ENCODE data around the gene TIMM23. TPM values are rescaled to one million over a fixed set of nuclear protein-coding genes. Genes with fewer than 3 reads are reported as not detected.
"Not testable (repeated sequence)": the region's sequence is repeated elsewhere in the genome, so short reads cannot be mapped to it uniquely, and the experiment has no call there.

The TIMM23 gene
- total and polyA plus RNA-seq, 10 donors: 29.9 to 56.2 (median 38.1) TPM

DNA sequence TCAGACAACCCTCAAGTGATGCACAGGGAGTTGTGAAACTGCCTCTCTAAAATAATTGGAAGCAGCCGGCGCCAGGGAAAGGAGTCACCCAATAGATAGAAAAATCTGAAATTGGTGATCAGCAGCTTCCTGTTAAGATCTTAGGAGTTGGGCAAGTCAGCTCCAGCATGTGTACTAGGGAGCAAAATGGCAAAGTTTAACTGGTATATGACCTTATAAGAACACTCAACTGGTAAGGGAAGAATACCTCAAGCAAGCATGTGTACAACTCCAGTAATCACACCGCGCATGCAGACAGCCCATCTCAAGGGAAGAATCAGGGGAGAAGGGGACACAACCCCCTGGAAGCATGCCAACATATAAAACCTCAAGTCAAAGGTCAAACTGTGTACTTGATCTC lies 17.9 kb upstream of the TIMM23 start:
- DNase-seq; intact Hi-C loops (cut with DNase I; ENCODE audit: low total_unique reads); H3K4me1 ChIP-seq; H3K4me3 ChIP-seq; H3K27ac ChIP-seq; H3K9me3 ChIP-seq; H3K27me3 ChIP-seq (replicated peaks in 1 of 7): not testable (repeated sequence)
- WGBS, 5 donors: 83 to 88% (median 85%) methylated on average over 3 to 4 of the region's 4 CpGs
- peaks cover 0 to 62% (median 4%) of the 10 kb centered on the region in 6 donors for H3K36me3 ChIP-seq

DNA sequence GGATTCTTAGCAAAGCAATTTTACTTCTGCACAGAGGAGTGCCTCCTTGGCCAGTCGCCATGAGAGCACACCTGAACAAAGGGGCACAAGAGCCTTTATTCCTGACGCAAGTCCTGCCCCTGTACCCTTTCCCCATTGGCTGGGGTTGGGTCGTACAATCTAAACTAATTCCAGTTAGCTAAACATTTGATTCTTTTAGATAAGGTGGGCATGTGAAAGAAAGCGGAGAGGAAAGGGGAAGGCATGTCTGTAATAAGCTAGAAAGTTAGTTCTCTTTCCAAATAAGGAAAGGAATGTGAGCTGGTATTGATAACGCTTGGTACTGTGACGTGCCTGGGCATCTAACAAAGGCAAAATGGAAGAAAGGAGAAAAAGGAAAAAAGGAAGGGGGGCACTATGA lies 15.7 kb upstream of the TIMM23 start:
- H3K4me1 ChIP-seq; DNase-seq; H3K4me3 ChIP-seq; H3K27ac ChIP-seq; H3K9me3 ChIP-seq; intact Hi-C loops (cut with DNase I; ENCODE audit: low total_unique reads); H3K27me3 ChIP-seq (replicated peaks in 1 of 7): not testable (repeated sequence)
- WGBS, 5 donors: 91 to 98% (median 98%) methylated on average over 3 to 5 of the region's 6 CpGs
- peaks cover 0 to 45% (median 4%) of the 10 kb centered on the region in 6 donors for H3K36me3 ChIP-seq

DNA sequence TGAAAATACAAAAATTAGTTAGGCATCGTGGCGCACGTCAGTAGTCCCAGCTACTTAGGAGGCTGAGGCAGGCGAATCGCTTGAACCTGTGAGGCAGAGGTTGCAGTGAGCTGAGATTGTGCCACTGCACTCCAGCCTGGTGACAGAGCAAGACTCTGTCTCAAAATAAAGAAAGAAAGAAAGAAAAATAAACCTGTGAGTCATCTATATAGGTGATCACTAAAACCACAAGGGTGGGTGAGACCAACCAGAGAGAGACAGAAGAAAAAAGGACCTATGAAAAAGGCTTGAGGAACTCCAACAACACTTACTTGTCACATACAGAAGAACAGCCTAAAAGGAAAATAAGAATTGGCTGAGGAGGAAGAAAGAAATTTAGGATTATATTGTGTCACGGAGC lies 14.4 kb upstream of the TIMM23 start:
- H3K9me3 ChIP-seq; DNase-seq; H3K27ac ChIP-seq; H3K27me3 ChIP-seq (replicated peaks in 1 of 7); H3K4me1 ChIP-seq; intact Hi-C loops (cut with DNase I; ENCODE audit: low total_unique reads); H3K4me3 ChIP-seq: not testable (repeated sequence)
- 94 to 98% (median 98%) methylated on average over 6 of the region's 6 CpGs for whole genome bisulfite sequencing, 5 donors
- H3K36me3 ChIP-seq: peaks cover 0 to 44% (median 3%) of the 10 kb centered on the region in 6 donors

DNA sequence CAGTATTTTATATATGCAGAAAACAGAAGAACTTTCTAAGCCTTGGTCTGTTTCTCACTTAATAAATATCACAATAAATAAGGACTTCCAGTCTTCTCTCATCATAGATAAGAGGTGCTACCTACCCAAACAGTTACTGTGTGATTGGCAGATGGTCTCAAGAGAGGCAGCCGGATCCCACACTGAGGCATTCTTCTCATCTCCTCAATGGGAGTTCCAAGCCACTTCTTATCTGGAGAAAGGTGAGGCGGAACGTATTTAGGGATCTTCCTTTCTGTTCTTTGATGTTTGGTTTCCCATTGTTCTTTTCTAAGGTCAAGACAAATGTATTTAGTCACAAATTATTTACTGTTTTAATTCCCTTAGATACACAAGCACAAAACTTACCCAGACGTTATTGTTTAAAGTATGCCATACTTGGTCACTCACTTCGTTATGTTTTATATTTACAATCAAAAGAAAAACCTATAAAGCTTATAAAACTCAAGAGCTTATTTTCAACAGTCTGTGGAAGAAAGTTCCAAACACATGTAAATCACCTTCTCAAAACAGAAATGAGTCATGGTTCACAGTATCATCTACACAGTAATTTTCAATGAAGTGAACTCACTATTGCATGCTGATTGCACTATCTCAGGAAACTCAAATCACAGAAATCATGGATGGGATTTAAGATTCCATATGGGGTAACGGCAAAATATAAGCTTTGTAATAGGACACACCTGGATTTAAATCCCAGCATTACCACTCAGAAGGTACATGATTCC lies 9.4 kb upstream of the TIMM23 start:
- H3K27me3 ChIP-seq (replicated peaks in 1 of 7); H3K9me3 ChIP-seq; H3K27ac ChIP-seq; H3K4me3 ChIP-seq; H3K4me1 ChIP-seq; intact Hi-C loops (cut with DNase I; ENCODE audit: low total_unique reads); DNase-seq: not testable (repeated sequence)
- peaks cover 0 to 32% (median 3%) of the 10 kb centered on the region in 6 donors for H3K36me3 ChIP-seq
- WGBS, 5 donors: 90 to 99% (median 94%) methylated on average over 6 of the region's 6 CpGs

DNA sequence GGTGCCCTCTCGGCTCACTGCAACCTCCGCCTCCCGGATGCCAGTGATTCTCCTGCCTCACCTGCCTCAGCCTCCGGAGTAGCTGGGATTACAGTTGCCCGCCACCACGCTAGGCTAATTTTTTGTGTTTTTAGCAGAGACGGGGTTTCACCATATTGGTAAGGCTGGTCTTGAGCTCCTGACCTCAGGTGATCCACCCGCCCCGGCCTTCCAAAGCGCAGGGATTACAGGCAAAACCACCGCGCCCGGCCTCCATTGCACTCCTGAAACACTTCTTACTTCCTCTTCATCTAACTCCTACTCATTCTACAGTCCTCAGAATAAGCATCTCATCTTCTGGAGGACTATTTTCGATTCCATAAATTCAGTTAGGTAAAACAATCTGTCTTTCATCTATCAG lies 1.3 kb upstream of the TIMM23 start:
- WGBS, 5 donors: 49 to 65% (median 60%) methylated on average over 14 of the region's 14 CpGs
- not testable (repeated sequence) for DNase-seq

DNA sequence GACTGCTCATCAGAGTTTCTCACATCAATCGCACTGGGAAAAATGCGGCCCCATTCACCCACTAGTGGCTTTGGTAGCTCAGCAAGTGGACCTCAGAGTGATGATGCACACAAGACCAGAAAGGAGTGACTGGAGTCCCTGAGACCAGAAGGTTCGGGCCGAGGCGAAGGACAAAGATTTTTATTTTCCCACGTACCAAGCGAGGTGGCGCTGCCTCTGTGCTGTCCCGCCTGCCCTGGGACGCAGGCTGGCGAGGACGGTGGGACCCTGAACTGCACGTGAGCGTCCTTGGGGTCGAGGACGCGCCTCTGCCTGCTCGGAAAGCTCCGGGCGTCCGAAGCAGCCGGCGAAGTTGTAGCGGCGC lies 565 bp upstream of the TIMM23 start:
- Histone ChIP-seq H3K36me3 (peaks cover 0 to 16% (median 0%) of the 10 kb centered on the region in 6 donors), H3K4me1 (peaks cover 17 to 43% (median 35%) of the 10 kb centered on the region in 6 donors), H3K4me3 (peak overlapping the region; percentile 75 to 94 (median 87)), H3K27ac (peak overlapping the region in 7 of 8 donors; percentile 69 to 86 (median 80))
- H3K27me3 ChIP-seq (replicated peaks in 1 of 7); DNase-seq; intact Hi-C loops (cut with DNase I; ENCODE audit: low total_unique reads); H3K9me3 ChIP-seq: not testable (repeated sequence)
- WGBS, 5 donors: 0 to 2% (median 0%) methylated on average over 5 to 25 of the region's 25 CpGs

More for the DNA sequence above, 1.3 kb upstream of the TIMM23 start:
- H3K9me3 ChIP-seq; H3K27me3 ChIP-seq (replicated peaks in 1 of 7); H3K27ac ChIP-seq; intact Hi-C loops (cut with DNase I; ENCODE audit: low total_unique reads): not testable (repeated sequence)
- H3K4me3 ChIP-seq: peak overlapping the region in 6 of 8 donors; percentile 75 to 94 (median 88)
- peaks cover 0 to 11% (median 0%) of the 10 kb centered on the region in 6 donors for H3K36me3 ChIP-seq
- H3K4me1 ChIP-seq: peaks cover 17 to 43% (median 35%) of the 10 kb centered on the region in 6 donors

DNA sequence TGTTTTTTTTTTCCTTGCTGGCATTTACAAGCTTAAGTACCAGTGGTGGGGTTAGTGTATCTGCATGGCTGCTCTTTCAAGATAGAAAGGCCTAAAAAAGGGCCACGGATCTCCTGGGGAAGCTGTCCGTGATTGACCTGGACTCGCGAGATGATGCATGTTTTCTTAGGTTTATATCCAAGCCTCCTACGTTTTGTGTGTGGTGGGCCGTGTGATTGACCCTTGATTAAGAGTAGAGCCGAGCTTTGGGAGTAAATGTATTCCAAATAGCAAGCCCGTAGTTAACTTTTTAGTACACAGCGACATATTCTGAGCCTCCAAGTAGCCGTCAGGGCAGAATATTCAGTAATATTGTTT lies 502 bp downstream of the TIMM23 start:
- Histone ChIP-seq H3K36me3 (peaks cover 0 to 23% (median 2%) of the 10 kb centered on the region in 6 donors), H3K27ac (peak overlapping the region in 7 of 8 donors; percentile 66 to 86 (median 80)), H3K4me1 (peaks cover 17 to 43% (median 35%) of the 10 kb centered on the region in 6 donors), H3K4me3 (peak overlapping the region; percentile 75 to 94 (median 87))
- DNase-seq; H3K27me3 ChIP-seq (replicated peaks in 1 of 7); H3K9me3 ChIP-seq; intact Hi-C loops (cut with DNase I; ENCODE audit: low total_unique reads): not testable (repeated sequence)
- WGBS, 5 donors: 0 to 1% (median 1%) methylated on average over 10 of the region's 10 CpGs

DNA sequence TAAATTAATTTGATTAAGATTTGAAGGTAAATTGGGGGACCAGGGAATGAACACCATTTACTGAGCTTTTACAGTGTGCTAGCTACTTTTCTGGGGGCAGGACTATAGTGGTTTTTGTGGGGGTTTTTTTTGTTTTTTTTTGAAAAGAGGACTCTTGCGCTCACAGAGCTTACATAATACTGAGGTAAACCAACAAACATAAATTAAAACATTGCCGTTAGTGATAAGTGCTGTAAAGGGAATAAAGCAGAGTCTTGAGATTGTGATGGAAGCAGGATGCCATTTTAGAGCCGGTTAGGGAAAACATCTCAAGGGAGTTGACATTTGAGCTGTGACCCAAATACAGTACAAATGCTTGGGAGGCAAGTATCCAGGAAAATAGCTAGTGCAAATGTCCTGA lies 1.8 kb downstream of the TIMM23 start:
- DNase-seq; intact Hi-C loops (cut with DNase I; ENCODE audit: low total_unique reads); H3K27me3 ChIP-seq (replicated peaks in 1 of 7); H3K4me3 ChIP-seq; H3K27ac ChIP-seq; H3K9me3 ChIP-seq: not testable (repeated sequence)
- Histone ChIP-seq H3K4me1 (peaks cover 17 to 43% (median 35%) of the 10 kb centered on the region in 6 donors), H3K36me3 (peaks cover 0 to 31% (median 4%) of the 10 kb centered on the region in 6 donors)
- 26 to 65% (median 51%) methylated on average over 3 of the region's 3 CpGs for WGBS, 5 donors

DNA sequence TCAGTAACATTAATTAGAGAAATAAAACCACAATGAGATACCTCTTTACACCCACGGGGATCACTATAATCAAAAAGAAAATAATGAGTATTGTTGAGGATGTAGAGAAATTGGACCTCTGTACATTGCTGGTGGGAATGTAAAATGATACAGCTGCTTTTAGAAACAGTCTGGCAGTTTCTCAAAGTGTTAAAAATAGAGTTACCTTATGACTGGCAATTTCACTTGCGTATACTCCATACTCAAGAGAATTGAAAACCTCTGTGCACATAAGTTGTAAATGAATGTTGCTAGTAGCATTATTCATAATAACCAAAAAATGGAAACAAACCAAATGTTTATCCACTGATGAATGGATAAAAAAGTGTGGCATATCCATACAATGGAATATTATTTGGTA lies 6.3 kb downstream of the TIMM23 start:
- Histone ChIP-seq H3K4me1 (peaks cover 5 to 16% (median 9%) of the 10 kb centered on the region in 6 donors), H3K36me3 (peaks cover 0 to 46% (median 7%) of the 10 kb centered on the region in 6 donors)
- H3K27me3 ChIP-seq (replicated peaks in 1 of 7); H3K27ac ChIP-seq; DNase-seq; H3K9me3 ChIP-seq; H3K4me3 ChIP-seq; intact Hi-C loops (cut with DNase I; ENCODE audit: low total_unique reads): not testable (repeated sequence)
- WGBS, 5 donors: 65 to 88% (median 72%) methylated on average over 1 of the region's 2 CpGs

DNA sequence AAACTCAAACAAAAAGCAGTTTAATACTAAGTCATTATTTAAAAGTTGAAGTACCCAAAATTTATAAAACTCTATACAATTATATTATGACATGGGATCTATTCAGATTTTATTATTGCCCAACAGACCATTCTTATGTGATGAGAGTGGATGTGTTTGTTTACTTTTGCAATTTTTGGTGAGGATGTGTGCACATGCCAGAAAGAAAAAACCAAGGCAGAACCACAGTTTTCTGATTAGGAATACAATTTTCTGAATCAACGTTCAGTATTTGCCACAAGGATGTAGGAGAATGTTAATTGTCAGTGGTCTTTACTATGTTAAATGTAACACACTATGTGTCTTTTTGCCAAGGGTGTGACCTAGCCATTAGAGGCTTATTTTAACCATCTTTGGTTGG lies 9.1 kb downstream of the TIMM23 start:
- intact Hi-C loops (cut with DNase I; ENCODE audit: low total_unique reads); H3K4me1 ChIP-seq; H3K27ac ChIP-seq; H3K4me3 ChIP-seq; DNase-seq; H3K27me3 ChIP-seq (replicated peaks in 1 of 7); H3K9me3 ChIP-seq: not testable (repeated sequence)
- H3K36me3 ChIP-seq: peaks cover 0 to 62% (median 15%) of the 10 kb centered on the region in 6 donors
- 44 to 81% (median 67%) methylated on average over 1 of the region's 1 CpG for WGBS, 5 donors

Data from spleen (tissue), 11 donors.